ENCODE data around the gene TRPV4. TPM values are rescaled to one million over a fixed set of nuclear protein-coding genes. Genes with fewer than 3 reads are reported as not detected.

The TRPV4 gene
- total RNA-seq, 1 donor from 2014 or later = 0.75 TPM

GRCh38 chr12:109741286-109741969, 91.8 kb downstream of the TRPV4 start:
- Mint-ChIP-seq H3K27ac (ENCODE audit: unreplicated experiment) (no peak overlapping the region), H3K4me3 (ENCODE audit: unreplicated experiment) (no peak overlapping the region), H3K4me1 (ENCODE audit: low read depth, unreplicated experiment) (peaks cover 2% of the 10 kb centered on the region), H3K36me3 (ENCODE audit: low read depth, unreplicated experiment) (peaks cover 2% of the 10 kb centered on the region), H3K9me3 (ENCODE audit: unreplicated experiment) (no peaks in the 10 kb centered on the region), H3K27me3 (ENCODE audit: low read depth, unreplicated experiment) (peaks cover 26% of the 10 kb centered on the region)
- Histone ChIP-seq H3K4me3 (ENCODE audit: insufficient read depth, low read depth, low read length) (no peak overlapping the region), H3K27ac (ENCODE audit: low read depth, low read length) (no peak overlapping the region), H3K27me3 (ENCODE audit: insufficient read depth, low read length) (peaks cover 2% of the 10 kb centered on the region), H3K36me3 (ENCODE audit: insufficient read depth, low read length) (no peaks in the 10 kb centered on the region), H3K4me2 (ENCODE audit: low read length) (no peak overlapping the region), H3K9ac (ENCODE audit: low read length) (no peak overlapping the region), H3K9me3 (ENCODE audit: insufficient read depth, low read depth, low read length) (no peaks in the 10 kb centered on the region), H3K79me2 (ENCODE audit: insufficient read depth, low read length) (no peaks in the 10 kb centered on the region), H3K4me1 (ENCODE audit: insufficient read depth, low read length) (peaks cover 6% of the 10 kb centered on the region), H4K20me1 (ENCODE audit: insufficient read depth, low read length) (no peaks in the 10 kb centered on the region), H2AFZ (ENCODE audit: low read depth, low read length) (no peak overlapping the region)
- TF ChIP-seq CTCF (IDR thresholded peaks at IDR 0.05; ENCODE audit: insufficient read depth, low read depth, low read length) = no peak
- TF ChIP-seq EZH2 (IDR thresholded peaks at IDR 0.05; ENCODE audit: insufficient read depth, low read length) = no peak
- FAIRE-seq (no peak), DNase-seq (ENCODE audit: low read depth) (no peak)

- Histone ChIP-seq H4K20me1 (ENCODE audit: insufficient read depth, low read length) (no peaks in the 10 kb centered on the region), H3K4me1 (ENCODE audit: insufficient read depth, low read length) (peaks cover 6% of the 10 kb centered on the region), H3K36me3 (ENCODE audit: insufficient read depth, low read length) (no peaks in the 10 kb centered on the region), H3K79me2 (ENCODE audit: insufficient read depth, low read length) (no peaks in the 10 kb centered on the region), H3K27ac (ENCODE audit: low read depth, low read length) (no peak overlapping the region), H3K27me3 (ENCODE audit: insufficient read depth, low read length) (peaks cover 3% of the 10 kb centered on the region), H3K4me2 (ENCODE audit: low read length) (no peak overlapping the region), H3K4me3 (ENCODE audit: insufficient read depth, low read depth, low read length) (no peak overlapping the region), H3K9ac (ENCODE audit: low read length) (no peak overlapping the region), H3K9me3 (ENCODE audit: insufficient read depth, low read depth, low read length) (no peaks in the 10 kb centered on the region), H2AFZ (ENCODE audit: low read depth, low read length) (no peak overlapping the region)
- Mint-ChIP-seq H3K9me3 (ENCODE audit: unreplicated experiment) (no peaks in the 10 kb centered on the region), H3K27me3 (ENCODE audit: low read depth, unreplicated experiment) (peaks cover 26% of the 10 kb centered on the region), H3K4me1 (ENCODE audit: low read depth, unreplicated experiment) (peaks cover 2% of the 10 kb centered on the region), H3K27ac (ENCODE audit: unreplicated experiment) (no peak overlapping the region), H3K4me3 (ENCODE audit: unreplicated experiment) (no peak overlapping the region), H3K36me3 (ENCODE audit: low read depth, unreplicated experiment) (peaks cover 2% of the 10 kb centered on the region)
- FAIRE-seq (no peak), DNase-seq (ENCODE audit: low read depth) (no peak)
- no peak for TF ChIP-seq EZH2 (IDR thresholded peaks at IDR 0.05; ENCODE audit: insufficient read depth, low read length)
- TF ChIP-seq CTCF (IDR thresholded peaks at IDR 0.05; ENCODE audit: insufficient read depth, low read depth, low read length) = no peak
Measured at GRCh38 chr12:109740694-109741245, 92.4 kb downstream of the TRPV4 start.

All from astrocyte (in vitro differentiated cells and primary cell).